Prostate gland (tissue), 2 donors: ENCODE results near the gene CDC42. TPM values are rescaled to one million over a fixed set of nuclear protein-coding genes. Genes with fewer than 3 reads are reported as not detected.
"Not testable (repeated sequence)": the region's sequence is repeated elsewhere in the genome, so short reads cannot be mapped to it uniquely, and the experiment has no call there.

Experiments
- DNase-seq: peaks from one replicate; pipeline ENCODE4 v3.0.0-alpha.2; 2019; ENCODE audit warnings: low spot score
- H3K27ac ChIP-seq, 2 donors: fragments of 200-600 bp; sonication (generic); 2 replicates each; pipeline ENCODE4 v1.5.1; 2017 to 2019
- H3K27me3 ChIP-seq: fragments of 200-600 bp; sonication (generic); replicated peaks from 2 replicates; pipeline ENCODE4 v1.5.1; 2019; ENCODE audit not compliant: insufficient read depth
- H3K36me3 ChIP-seq, 2 donors: fragments of 200-600 bp; sonication (generic); 1 replicate in 1 of 2; 2 replicates in 1 of 2; pipeline versions ENCODE4 v1.5.1 to v1.8.1; 2017 to 2019
- H3K4me1 ChIP-seq: fragments of 200-600 bp; sonication (generic); replicated peaks from 2 replicates; pipeline ENCODE4 v1.5.1; 2019
- H3K4me3 ChIP-seq, 2 donors: fragments of 200-600 bp; sonication (generic); 2 replicates each; pipeline ENCODE4 v1.5.1; 2017 to 2019
- H3K9me3 ChIP-seq: fragments of 200-600 bp; sonication (generic); 2 replicates; pipeline ENCODE4 v1.5.1; 2017
- CTCF ChIP-seq, 4 experiments: fragments of 200-600 bp in 2 of 4; fragments of 450-650 bp in 2 of 4; sonication (generic) in 2 of 4; IDR thresholded peaks; 1 replicate in 3 of 4; 2 replicates in 1 of 4; pipeline ENCODE4 v1.5.1; 2016 to 2019; ENCODE audit warnings: antibody characterized with exemption in 4 of 4, mild to moderate bottlenecking in 2 of 4, moderate library complexity in 2 of 4
- POLR2A ChIP-seq: fragments of 450-650 bp; IDR thresholded peaks from one replicate; pipeline ENCODE4 v1.6.1; 2016; ENCODE audit warnings: antibody characterized with exemption, mild to moderate bottlenecking
- POLR2AphosphoS5 ChIP-seq: sonication (generic); formaldehyde crosslinking; IDR thresholded peaks from one replicate; pipeline ENCODE4 v1.6.1; 2017; ENCODE audit warnings: antibody characterized with exemption
- WGBS: methylation state at CpG from one replicate; pipeline ENCODE4 v1.1.5; 2018; 5-methylcytosine and 5-hydroxymethylcytosine counted together
- intact Hi-C: fragments of 100-400 bp; cut with DNase I; formaldehyde crosslinking; loops from one replicate; pipeline ENCODE4 v1.14.2; 2022
- total RNA-seq, 2 donors: library from RNA; depleted of rRNA; stranded (reverse); fragments of >200 nt; gene quantifications; one replicate each; pipeline ENCODE4 v1.1.0, GENCODE V29; 2016

CDC42 gene
- 100 to 1,000 TPM; 164 to 182 TPM for total RNA-seq

DNA sequence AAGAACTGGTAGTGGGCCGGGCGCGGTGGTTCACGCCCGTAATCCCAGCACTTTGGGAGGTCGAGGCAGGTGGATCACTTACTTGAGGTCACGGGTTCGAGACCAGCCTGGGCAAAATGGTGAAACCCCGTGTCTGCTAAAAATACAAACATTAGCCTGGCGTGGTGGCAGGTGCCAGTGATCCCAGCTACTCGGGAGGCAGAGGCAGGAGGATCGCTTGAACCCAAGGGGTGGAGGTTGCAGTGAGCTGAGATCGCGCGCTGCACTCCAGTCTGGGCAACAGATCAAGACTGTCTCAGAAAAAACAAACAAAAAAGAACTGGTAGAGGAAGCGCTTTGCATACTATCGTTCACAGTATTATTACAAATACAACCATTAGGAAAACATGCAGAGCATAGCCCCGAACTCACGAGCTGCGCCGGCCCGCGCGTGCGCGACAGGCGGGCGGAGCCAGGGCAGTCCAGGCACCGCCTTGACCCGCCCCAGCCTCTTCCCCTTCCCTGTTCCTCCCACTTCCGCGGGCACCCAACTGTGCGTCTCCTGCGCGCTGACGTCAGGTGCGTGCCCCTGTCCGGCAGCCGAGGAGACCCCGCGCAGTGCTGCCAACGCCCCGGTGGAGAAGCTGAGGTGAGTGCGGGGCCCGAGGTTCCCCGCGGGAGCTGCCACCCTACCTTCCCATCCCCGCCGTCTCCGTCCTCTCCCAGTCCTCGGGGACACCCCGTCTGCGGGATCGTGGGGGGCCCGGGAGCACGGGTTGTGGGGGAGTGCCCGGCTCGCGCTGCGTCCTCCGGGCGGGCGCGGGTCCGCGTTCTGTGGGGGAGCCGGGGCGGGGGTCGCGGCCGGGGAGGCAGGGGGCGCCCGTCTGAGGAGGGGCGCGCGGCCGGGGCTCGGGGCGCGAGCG lies at the start of gene CDC42:
TSS of gene CDC42 (plus strand) at position 595 of the 902 bp plus-strand sequence. CDS start 25,770 bp downstream, outside the sequence.
- peak within 1 kb of the TSS; percentile 99 for H3K27ac ChIP-seq
- WGBS: 13% methylated on average over 79 of the region's 81 CpGs
- DNase-seq: peak; percentile 97
- H3K4me1 ChIP-seq: peaks cover 12% of the 10 kb centered on the region
- H3K9me3 ChIP-seq: no peaks in the 10 kb centered on the region
- intact Hi-C loops: no loop called here
- TF ChIP-seq POLR2A (peak; percentile 99), CTCF (IDR thresholded peaks at IDR 0.05) (peak in 1 of 4 experiments; percentile 14), POLR2AphosphoS5 (peak; percentile 98)
- peak within 1 kb of the TSS; percentile 94 to 98 for H3K4me3 ChIP-seq
- no peaks in the 10 kb centered on the region for H3K27me3 ChIP-seq
- no peaks in the 10 kb centered on the region for H3K36me3 ChIP-seq

- H3K27me3 ChIP-seq, intact Hi-C loops, DNase-seq, H3K9me3 ChIP-seq, H3K27ac ChIP-seq, H3K4me1 ChIP-seq, H3K36me3 ChIP-seq, H3K4me3 ChIP-seq: not testable (repeated sequence)
- WGBS: 95% methylated on average over 8 of the region's 8 CpGs
Measured at GRCh38 chr1:22002875-22003274, 49.6 kb upstream of the CDC42 start.

- H3K27ac ChIP-seq, H3K4me1 ChIP-seq, H3K9me3 ChIP-seq, H3K27me3 ChIP-seq, H3K36me3 ChIP-seq, DNase-seq, H3K4me3 ChIP-seq, intact Hi-C loops: not testable (repeated sequence)
- 94% methylated on average over 3 of the region's 3 CpGs for WGBS
Measured at GRCh38 chr1:22003959-22004358, 48.5 kb upstream of the CDC42 start.

DNA sequence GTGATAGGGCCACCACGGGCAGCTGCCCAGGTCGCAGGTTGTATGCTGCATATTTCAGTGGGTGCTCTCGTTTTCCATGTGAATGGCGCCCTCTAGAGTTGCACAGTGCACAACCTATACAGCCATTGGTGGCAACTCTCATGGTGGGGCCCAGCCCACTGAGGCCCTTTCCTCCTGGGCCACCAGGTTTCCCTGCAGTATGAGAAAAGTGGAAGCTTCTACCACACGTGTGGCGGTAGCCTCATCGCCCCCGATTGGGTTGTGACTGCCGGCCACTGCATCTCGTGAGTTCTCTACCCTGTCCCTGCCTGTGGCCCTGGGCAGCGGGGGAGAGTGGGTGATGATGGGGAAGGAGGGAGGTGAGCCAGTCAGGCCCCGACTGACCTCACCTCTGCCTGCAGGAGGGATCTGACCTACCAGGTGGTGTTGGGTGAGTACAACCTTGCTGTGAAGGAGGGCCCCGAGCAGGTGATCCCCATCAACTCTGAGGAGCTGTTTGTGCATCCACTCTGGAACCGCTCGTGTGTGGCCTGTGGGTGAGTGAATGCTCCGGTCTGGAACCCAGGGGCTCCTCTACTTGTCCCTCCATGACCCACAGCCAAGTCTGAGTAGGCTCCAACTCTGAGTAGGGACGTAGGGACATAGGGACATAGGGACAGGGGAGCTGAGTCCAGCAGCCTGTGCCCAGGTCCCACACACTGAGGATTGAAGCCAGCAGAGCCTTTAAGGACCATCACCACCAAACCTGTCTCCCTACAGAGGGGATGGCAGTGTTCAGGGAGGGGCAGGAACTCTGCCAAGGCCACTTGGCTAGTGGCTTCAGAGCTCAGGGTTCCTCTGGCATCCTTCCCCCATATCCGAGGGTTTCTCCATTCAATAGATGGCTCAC lies 47.0 kb upstream of the CDC42 start:
- intact Hi-C loops, H3K27me3 ChIP-seq, H3K4me1 ChIP-seq, H3K27ac ChIP-seq, H3K36me3 ChIP-seq, H3K9me3 ChIP-seq, H3K4me3 ChIP-seq: not testable (repeated sequence)
- 68% methylated on average over 17 of the region's 18 CpGs for WGBS
- peak in 1 of 4 experiments; percentile 39 for TF ChIP-seq CTCF (IDR thresholded peaks at IDR 0.05)
- DNase-seq: peak; percentile 21

DNA sequence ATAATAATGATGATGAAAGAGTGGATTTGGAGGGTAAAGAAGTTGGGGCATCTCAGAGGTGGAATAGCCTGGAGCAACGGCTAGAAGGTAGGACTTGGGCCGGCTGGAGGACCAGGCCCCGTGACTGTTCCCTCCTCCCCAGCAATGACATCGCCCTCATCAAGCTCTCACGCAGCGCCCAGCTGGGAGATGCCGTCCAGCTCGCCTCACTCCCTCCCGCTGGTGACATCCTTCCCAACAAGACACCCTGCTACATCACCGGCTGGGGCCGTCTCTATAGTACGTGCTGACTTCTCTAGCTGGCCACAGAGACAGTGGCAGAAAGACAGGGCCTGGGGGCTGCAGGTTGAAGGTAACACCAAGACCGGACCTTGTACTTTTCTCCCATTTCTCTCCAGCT lies 45.8 kb upstream of the CDC42 start:
- 84% methylated on average over 11 of the region's 13 CpGs for WGBS
- intact Hi-C loops: not testable (repeated sequence)

GRCh38 chr1:22007262-22007661 lies 45.2 kb upstream of the CDC42 start:
- 68% methylated on average over 7 of the region's 10 CpGs for WGBS
- H3K4me3 ChIP-seq, H3K27me3 ChIP-seq, H3K36me3 ChIP-seq, H3K27ac ChIP-seq, intact Hi-C loops, H3K9me3 ChIP-seq, H3K4me1 ChIP-seq, DNase-seq: not testable (repeated sequence)

More for the DNA sequence above, 45.8 kb upstream of the CDC42 start:
- not testable (repeated sequence) for H3K36me3 ChIP-seq, DNase-seq, H3K4me1 ChIP-seq, H3K27ac ChIP-seq, H3K4me3 ChIP-seq, H3K27me3 ChIP-seq, H3K9me3 ChIP-seq

DNA sequence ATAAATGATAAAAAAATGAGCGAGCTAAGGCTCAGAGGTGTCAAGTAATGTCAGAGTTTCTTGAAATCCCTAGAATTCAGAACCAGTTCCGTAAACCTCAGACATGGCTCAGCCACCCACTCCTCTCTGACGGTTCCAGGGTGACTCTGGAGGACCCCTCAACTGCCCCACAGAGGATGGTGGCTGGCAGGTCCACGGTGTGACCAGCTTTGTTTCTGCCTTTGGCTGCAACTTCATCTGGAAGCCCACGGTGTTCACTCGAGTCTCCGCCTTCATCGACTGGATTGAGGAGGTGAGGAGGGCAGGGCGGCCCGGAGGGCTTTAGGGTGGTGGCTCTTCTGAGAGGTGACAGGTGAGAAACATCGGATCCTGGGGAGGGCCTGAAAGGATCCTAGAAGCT lies 42.9 kb upstream of the CDC42 start:
- H3K36me3 ChIP-seq, H3K9me3 ChIP-seq, H3K27me3 ChIP-seq, DNase-seq, H3K4me1 ChIP-seq, intact Hi-C loops, H3K4me3 ChIP-seq, H3K27ac ChIP-seq: not testable (repeated sequence)
- WGBS: 95% methylated on average over 4 of the region's 11 CpGs

DNA sequence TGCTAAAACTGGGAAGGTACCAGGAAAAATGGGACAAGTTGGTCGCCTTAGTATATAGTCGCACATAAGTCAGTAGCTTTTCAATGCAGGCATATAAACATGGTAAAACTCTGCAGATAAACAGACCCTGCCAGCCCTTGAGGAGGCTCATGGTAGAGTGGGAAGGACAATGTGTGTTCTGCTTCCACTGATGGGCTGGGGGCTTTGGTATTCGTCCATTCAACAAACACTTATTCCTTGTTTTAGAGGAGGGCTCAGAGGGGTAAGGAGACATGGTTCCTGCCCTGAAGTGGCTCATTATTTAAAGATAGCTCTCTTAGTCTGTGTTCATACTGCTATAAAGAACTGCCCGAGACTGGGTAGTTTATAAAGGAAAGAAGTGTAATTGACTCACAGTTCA lies 39.8 kb upstream of the CDC42 start:
- H3K27ac ChIP-seq, H3K27me3 ChIP-seq, H3K36me3 ChIP-seq, intact Hi-C loops, H3K4me1 ChIP-seq, DNase-seq, H3K9me3 ChIP-seq, H3K4me3 ChIP-seq: not testable (repeated sequence)
- 64% methylated on average over 4 of the region's 4 CpGs for WGBS

DNA sequence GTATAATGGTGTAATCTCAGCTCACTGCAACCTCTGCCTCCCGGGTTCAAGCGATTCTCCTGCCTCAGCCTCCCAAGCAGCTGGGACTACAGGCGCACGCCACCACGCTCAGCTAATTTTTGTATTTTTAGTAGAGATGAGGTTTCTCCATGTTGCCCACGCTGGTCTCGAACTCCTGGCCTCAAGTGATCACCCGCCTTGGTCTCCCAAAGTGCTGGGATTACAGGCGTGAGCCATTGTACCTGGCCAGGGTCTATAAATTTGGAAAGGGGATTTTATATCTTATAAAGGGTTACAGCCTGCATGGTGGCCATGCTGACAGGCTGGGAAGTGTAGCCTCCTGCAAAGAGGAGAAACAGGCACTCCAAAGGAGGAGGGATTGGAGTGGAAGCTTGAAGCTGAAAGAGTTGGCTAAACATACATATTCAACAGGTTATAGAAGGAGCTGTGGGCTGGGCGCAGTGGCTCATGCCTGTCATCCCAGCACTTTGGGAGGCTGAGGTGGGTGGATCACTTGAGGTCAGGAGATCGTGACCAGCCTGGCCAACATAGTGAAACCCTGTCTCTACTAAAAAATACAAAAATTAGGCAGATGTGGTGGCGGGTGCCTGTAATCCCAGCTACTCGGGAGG lies 37.8 kb upstream of the CDC42 start:
- H3K36me3 ChIP-seq, H3K4me1 ChIP-seq, intact Hi-C loops, H3K9me3 ChIP-seq, H3K27me3 ChIP-seq, DNase-seq, H3K27ac ChIP-seq, H3K4me3 ChIP-seq: not testable (repeated sequence)
- WGBS: 87% methylated on average over 13 of the region's 13 CpGs
